HCT116 (cell line): ENCODE data around the gene ALKBH1. TPM values are rescaled to one million over a fixed set of nuclear protein-coding genes. Genes with fewer than 3 reads are reported as not detected.

Experiments
- ATAC-seq: fragments of 200-7000 bp; cut with Tn5 transposase; 2 replicates; pipeline ENCODE4 v1.9.1; 2020; ENCODE audit warnings: mild to moderate bottlenecking, moderate library complexity
- Bru-seq: library from RNA; stranded (reverse); fragments of 400-500 nt; gene quantifications from one replicate; lab custom pipeline; 2021; lab: Mats Ljungman, UMichigan
- BruChase-seq, 2 experiments: library from RNA; stranded (reverse); fragments of 400-500 nt; gene quantifications; one replicate each; lab custom pipeline; 2021; lab: Mats Ljungman, UMichigan
- BruUV-seq: library from RNA; stranded (reverse); fragments of 400-500 nt; replicated peaks from 2 replicates; lab custom pipeline; 2021; lab: Mats Ljungman, UMichigan
- CTCF ChIA-PET: fragments of 300-600 bp; sonication (Branson Sonifier 250); formaldehyde crosslinking; loops from one replicate; lab custom pipeline; 2021; ENCODE audit warnings: antibody characterized with exemption; lab: Charles Lee
- POLR2A ChIA-PET: fragments of 300-600, 350-600 bp; sonication (Branson Sonifier 250); formaldehyde crosslinking; loops from one replicate; lab custom pipeline; 2021; ENCODE audit warnings: antibody characterized with exemption; lab: Charles Lee
- RAD21 ChIA-PET, 2 experiments: fragments of 300-600 bp; sonication (Branson Sonifier 250); formaldehyde crosslinking; loops; one replicate each; lab custom pipeline; 2023; ENCODE audit warnings: low total read pairs in 2 of 2; ENCODE audit not compliant: uncharacterized antibody in 2 of 2, unreplicated experiment in 2 of 2, low non-redundant PET in 1 of 2; lab: Charles Lee
- DNase-seq: peaks from one replicate; pipeline ENCODE4 v3.0.0-alpha.2; 2010; ENCODE audit warnings: low read depth, low spot score
- H2AFZ ChIP-seq: fragments of 200-600 bp; shearing (Covaris generic), sonication (generic); 2 replicates; pipeline ENCODE4 v1.6.1; 2017; ENCODE audit warnings: low read depth, mixed run types, mixed read lengths, antibody characterized with exemption, low read length; ENCODE audit not compliant: poor library complexity, severe bottlenecking
- H3K27ac ChIP-seq: 2 replicates; pipeline ENCODE4 v1.5.1; 2012; ENCODE audit warnings: low read depth, low read length
- H3K27me3 ChIP-seq: fragments of 200-600 bp; sonication (generic); 2 replicates; pipeline ENCODE4 v1.6.1; 2016; ENCODE audit warnings: mixed run types, low read length, mixed read lengths; ENCODE audit not compliant: insufficient read depth
- H3K36me3 ChIP-seq, 2 experiments: fragments of 200-500 bp in 1 of 2; fragments of 200-600 bp in 1 of 2; sonication (Bioruptor generic) in 1 of 2; sonication (generic) in 1 of 2; 2 replicates each; pipeline versions ENCODE4 v1.5.1 to v1.6.1; 2014 to 2016; ENCODE audit warnings: low read length in 2 of 2, inconsistent platforms in 1 of 2, mixed read lengths in 1 of 2, mixed run types in 1 of 2; ENCODE audit not compliant: insufficient read depth in 2 of 2, control insufficient read depth in 1 of 2
- H3K4me1 ChIP-seq, 2 experiments: fragments of 200-600 bp in 1 of 2; sonication (generic) in 1 of 2; 2 replicates each; pipeline versions ENCODE4 v1.5.1 to v1.6.1; 2012 to 2017; ENCODE audit warnings: low read length in 2 of 2, inconsistent platforms in 1 of 2, mild to moderate bottlenecking in 1 of 2, mixed read lengths in 1 of 2, mixed run types in 1 of 2, moderate library complexity in 1 of 2; ENCODE audit not compliant: insufficient read depth in 2 of 2, control insufficient read depth in 1 of 2
- H3K4me2 ChIP-seq: fragments of 200-600 bp; sonication (generic); 2 replicates; pipeline ENCODE4 v1.6.1; 2017; ENCODE audit warnings: mixed run types, low read length, mixed read lengths
- H3K4me3 ChIP-seq, 2 experiments: fragments of 200-600 bp in 1 of 2; sonication (generic) in 1 of 2; replicated peaks in 1 of 2; 2 replicates each; pipeline ENCODE4 v1.5.1; 2011 to 2016; ENCODE audit warnings: low read length in 2 of 2, control low read depth in 1 of 2, low read depth in 1 of 2, mild to moderate bottlenecking in 1 of 2, mixed read lengths in 1 of 2, mixed run types in 1 of 2
- H3K79me2 ChIP-seq: fragments of 200-600 bp; sonication (generic); 2 replicates; pipeline ENCODE4 v1.6.1; 2017; ENCODE audit warnings: mild to moderate bottlenecking, mixed run types, low read length, moderate library complexity, mixed read lengths; ENCODE audit not compliant: insufficient read depth
- H3K9ac ChIP-seq: fragments of 200-600 bp; sonication (generic); 2 replicates; pipeline ENCODE4 v1.6.1; 2016; ENCODE audit warnings: low read length, mixed read lengths
- H3K9me2 ChIP-seq: fragments of 200-600 bp; sonication (generic), shearing (Covaris generic); 2 replicates; pipeline ENCODE4 v1.6.1; 2017; ENCODE audit warnings: mixed run types, mild to moderate bottlenecking, moderate library complexity; ENCODE audit not compliant: insufficient read depth
- H3K9me3 ChIP-seq, 2 experiments: fragments of 200-500 bp in 1 of 2; fragments of 200-600 bp in 1 of 2; sonication (Bioruptor generic) in 1 of 2; sonication (generic) in 1 of 2; 2 replicates each; pipeline ENCODE4 v1.6.1; 2014 to 2017; ENCODE audit warnings: low read length in 2 of 2, mixed read lengths in 2 of 2, inconsistent platforms in 1 of 2, low read depth in 1 of 2, mild to moderate bottlenecking in 1 of 2, mixed run types in 1 of 2, moderate library complexity in 1 of 2; ENCODE audit not compliant: control insufficient read depth in 1 of 2, insufficient read depth in 1 of 2
- H4K20me1 ChIP-seq: fragments of 200-600 bp; sonication (generic), shearing (Covaris generic); 2 replicates; pipeline ENCODE4 v1.6.1; 2017; ENCODE audit warnings: mixed run types, mild to moderate bottlenecking, moderate library complexity; ENCODE audit not compliant: insufficient read depth
- CTCF ChIP-seq, 3 experiments: fragments of 200-600 bp in 1 of 3; sonication (generic) in 1 of 3; IDR thresholded peaks in 2 of 3; conservative IDR thresholded peaks in 1 of 3; 2 replicates each; pipeline ENCODE4 v1.5.1; 2012 to 2017; ENCODE audit warnings: low read depth in 2 of 3, low read length in 2 of 3, antibody characterized with exemption in 1 of 3, borderline replicate concordance in 1 of 3, control low read depth in 1 of 3, mild to moderate bottlenecking in 1 of 3, mixed read lengths in 1 of 3, mixed run types in 1 of 3, moderate library complexity in 1 of 3; ENCODE audit not compliant: insufficient read depth in 1 of 3
- EGR1 ChIP-seq: IDR thresholded peaks from 2 replicates; pipeline ENCODE4 v1.6.1; 2012; ENCODE audit warnings: low read depth
- ELF1 ChIP-seq: IDR thresholded peaks from 2 replicates; pipeline ENCODE4 v1.6.1; 2012; ENCODE audit warnings: low read depth, borderline replicate concordance
- EZH2phosphoT487 ChIP-seq: fragments of 200-600 bp; IDR thresholded peaks from 2 replicates; pipeline ENCODE4 v1.6.1; 2018; ENCODE audit warnings: antibody characterized with exemption, borderline replicate concordance
- JUND ChIP-seq: IDR thresholded peaks from 2 replicates; pipeline ENCODE4 v1.6.1; 2012
- MAX ChIP-seq: IDR thresholded peaks from 2 replicates; pipeline ENCODE4 v1.6.1; 2012
- POLR2A ChIP-seq: IDR thresholded peaks from 2 replicates; pipeline ENCODE4 v1.7.0; 2011; ENCODE audit warnings: borderline replicate concordance; ENCODE audit not compliant: insufficient read depth, insufficient read length; ENCODE audit errors: extremely low read depth
- POLR2AphosphoS5 ChIP-seq: IDR thresholded peaks from 2 replicates; pipeline ENCODE4 v1.6.1; 2011; ENCODE audit warnings: mild to moderate bottlenecking, low read depth, low read length, moderate library complexity
- SIN3A ChIP-seq: IDR thresholded peaks from 2 replicates; pipeline ENCODE4 v1.6.1; 2012; ENCODE audit warnings: low read depth
- YY1 ChIP-seq: IDR thresholded peaks from 2 replicates; pipeline ENCODE4 v1.6.1; 2011; ENCODE audit warnings: low read length, low read depth, moderate library complexity, mild to moderate bottlenecking; ENCODE audit not compliant: insufficient replicate concordance; ENCODE audit errors: extremely low read depth
- ZFX ChIP-seq: fragments of 450-650 bp; IDR thresholded peaks from 2 replicates; pipeline ENCODE4 v1.6.1; 2017
- ZNF274 ChIP-seq: fragments of 200-500 bp; sonication (Bioruptor generic); IDR thresholded peaks from 2 replicates; pipeline ENCODE4 v1.6.1; 2014; ENCODE audit warnings: mild to moderate bottlenecking, low read depth, low read length, inconsistent platforms
- intact Hi-C: fragments of 100-400 bp; cut with micrococcal nuclease; formaldehyde crosslinking; loops from 2 replicates; pipeline ENCODE4 v1.10.0; 2022
- long read RNA-seq: library from polyadenylated mRNA; unstranded; transcript quantifications from one replicate; pipeline ENCODE4 v2.0.0, GENCODE V29; 2021; ENCODE audit not compliant: unreplicated experiment
- polyA plus RNA-seq: library from polyadenylated mRNA; unstranded; fragments of >200 nt; gene quantifications from 2 replicates; pipeline ENCODE4 v1.2.1, GENCODE V29; 2012; ENCODE audit warnings: missing spikeins
- total RNA-seq: library from RNA; stranded (reverse); gene quantifications from one replicate; pipeline ENCODE4 v1.2.1, GENCODE V29; 2021; ENCODE audit not compliant: unreplicated experiment

The ALKBH1 gene
- total RNA-seq (14.4 TPM), Bru-seq, nascent RNA (percentile 79 among the genes with signal in this experiment), BruChase-seq, experiment 1, labeled RNA remaining after a 6-hour chase (percentile 59 among the genes with signal in this experiment), BruChase-seq, experiment 2, labeled RNA remaining after a 2-hour chase (percentile 66 among the genes with signal in this experiment)
- polyA plus RNA-seq, result 8.1 and 9.3 TPM in 2 replicates
- long read RNA-seq, transcript ALKBH1-201 (6 exons, 2,594 nt), result major isoform, 15 of 27 reads
- long read RNA-seq, partial matches to known transcripts, result 3 of 27 reads
- long read RNA-seq, other reads (novel, unspliced or antisense), result 7 of 27 reads

GRCh38 chr14:77707724-77708408 is at the start of gene ALKBH1, which contains the start of gene SLIRP:
Gene ALKBH1, minus strand, starts transcription at chr14:77708023. Its CDS starts 19 bp downstream, at chr14:77708004.
Gene SLIRP, plus strand, starts transcription at chr14:77708103. Its CDS starts 9 bp downstream, at chr14:77708112.
- Histone ChIP-seq H2AFZ (no peak within 1 kb of the TSS), H3K36me3 (peaks cover 25% of the 10 kb centered on the region in 2 experiments; a peak in 3 of 4 replicates), H3K9me3 (no peaks in the 10 kb centered on the region), H3K4me2 (peak within 1 kb of the TSS; percentile 85), H3K27me3 (no peaks in the 10 kb centered on the region), H4K20me1 (peaks cover 19% of the 10 kb centered on the region; the same call in 1 of the 2 replicates), H3K27ac (peak within 1 kb of the TSS; percentile 50), H3K9me2 (no peaks in the 10 kb centered on the region), H3K4me1 (peaks cover 11 to 23% of the 10 kb centered on the region in 2 experiments; a peak in 3 of 4 replicates), H3K79me2 (peaks cover 89% of the 10 kb centered on the region), H3K9ac (peak within 1 kb of the TSS; percentile 92), H3K4me3 (peak within 1 kb of the TSS; percentile 83 to 89)
- TF ChIP-seq POLR2A, result peak; percentile 94
- TF ChIP-seq EZH2phosphoT487, result no peak
- peak; percentile 94 for TF ChIP-seq SIN3A
- no peak for TF ChIP-seq ZNF274
- TF ChIP-seq CTCF (IDR thresholded peaks at IDR 0.05 in 2 of 3, conservative IDR thresholded peaks at IDR 0.05 in 1 of 3; ENCODE audit: borderline replicate concordance in 1 of 3, insufficient read depth in 1 of 3, low read depth in 2 of 3, low read length in 2 of 3), result no peak
- no peak for TF ChIP-seq JUND
- TF ChIP-seq POLR2AphosphoS5, result peak; percentile 98
- TF ChIP-seq EGR1, result peak; percentile 87
- peak; percentile 98 for TF ChIP-seq YY1
- peak; percentile 84 for TF ChIP-seq MAX
- peak; percentile 13; the same call in 1 of the 2 replicates for TF ChIP-seq ZFX
- TF ChIP-seq ELF1, result peak; percentile 63
- intact Hi-C loops, result loop anchor here (2.0 to 5.0 kb wide), 2 partner anchors 109 to 249 kb away; partner anchors contain the start of gene AHSA1
- BruUV-seq, result no TSS peak
- RAD21 ChIA-PET, result no interaction called here
- CTCF ChIA-PET, result interaction anchor here (1.1 kb wide), 1 partner anchor 76 kb away, joined by 3 read pairs; no protein-coding TSS in a partner anchor
- ATAC-seq, result peak; percentile 97
- POLR2A ChIA-PET, result no interaction called here
- peak; percentile 59 for DNase-seq
